Trophoblast cell (in vitro differentiated cells and primary cell): ENCODE measurements around the gene EPM2AIP1.
A peak's percentile ranks its signal among the peaks of the same experiment; 100 is the strongest.

Source experiments
- DNase-seq, 2 donors: peaks; one replicate each; pipeline ENCODE4 v3.0.0-alpha.2; 2016
- H2AFZ ChIP-seq: 2 replicates; pipeline ENCODE4 v1.6.1; 2013; ENCODE audit warnings: low read length, moderate library complexity, mild to moderate bottlenecking; ENCODE audit not compliant: insufficient read depth, poor library complexity
- H2AK5ac ChIP-seq: 2 replicates; pipeline ENCODE4 v1.6.1; 2013; ENCODE audit warnings: mild to moderate bottlenecking, low read length
- H2BK120ac ChIP-seq: 2 replicates; pipeline ENCODE4 v1.6.1; 2013; ENCODE audit warnings: low read length, mild to moderate bottlenecking, moderate library complexity; ENCODE audit not compliant: insufficient read depth, poor library complexity
- H2BK12ac ChIP-seq: 2 replicates; pipeline ENCODE4 v1.6.1; 2013; ENCODE audit warnings: mild to moderate bottlenecking, low read length, moderate library complexity
- H2BK5ac ChIP-seq: 2 replicates; pipeline ENCODE4 v1.6.1; 2013; ENCODE audit warnings: low read length, low read depth, moderate library complexity, mild to moderate bottlenecking; ENCODE audit not compliant: poor library complexity
- H3K14ac ChIP-seq: 2 replicates; pipeline ENCODE4 v1.6.1; 2013; ENCODE audit warnings: mild to moderate bottlenecking, low read length
- H3K18ac ChIP-seq: 2 replicates; pipeline ENCODE4 v1.6.1; 2013; ENCODE audit warnings: mild to moderate bottlenecking, low read length
- H3K23ac ChIP-seq: 2 replicates; pipeline ENCODE4 v1.6.1; 2013; ENCODE audit warnings: low read length
- H3K27ac ChIP-seq: 2 replicates; pipeline ENCODE4 v1.5.1; 2013; ENCODE audit warnings: low read depth, mild to moderate bottlenecking, inconsistent platforms, low read length, moderate library complexity
- H3K27me3 ChIP-seq: 2 replicates; pipeline ENCODE4 v1.6.1; 2013; ENCODE audit warnings: inconsistent platforms, mild to moderate bottlenecking, low read length, moderate library complexity; ENCODE audit not compliant: insufficient read depth
- H3K36me3 ChIP-seq, 2 experiments: 1 replicate in 1 of 2; 2 replicates in 1 of 2; pipeline ENCODE4 v1.6.1; 2013; ENCODE audit warnings: low read length in 2 of 2, mild to moderate bottlenecking in 2 of 2, moderate library complexity in 1 of 2; ENCODE audit not compliant: insufficient read depth in 2 of 2, control insufficient read depth in 1 of 2
- H3K4ac ChIP-seq: 2 replicates; pipeline ENCODE4 v1.6.1; 2013; ENCODE audit warnings: low read depth, mild to moderate bottlenecking, low read length, moderate library complexity
- H3K4me1 ChIP-seq, 2 experiments: 1 replicate in 1 of 2; 2 replicates in 1 of 2; pipeline ENCODE4 v1.6.1; 2013; ENCODE audit warnings: low read length in 2 of 2, mild to moderate bottlenecking in 2 of 2, moderate library complexity in 1 of 2; ENCODE audit not compliant: insufficient read depth in 2 of 2, control insufficient read depth in 1 of 2
- H3K4me2 ChIP-seq: 2 replicates; pipeline ENCODE4 v1.6.1; 2013; ENCODE audit warnings: inconsistent platforms, mild to moderate bottlenecking, low read length, moderate library complexity
- H3K4me3 ChIP-seq: 2 replicates; pipeline ENCODE4 v1.5.1; 2013; ENCODE audit warnings: mild to moderate bottlenecking, low read depth, low read length, inconsistent platforms
- H3K79me1 ChIP-seq: one replicate; pipeline ENCODE4 v1.6.1; 2013; ENCODE audit warnings: low read length
- H3K79me2 ChIP-seq: 2 replicates; pipeline ENCODE4 v1.6.1; 2013; ENCODE audit warnings: low read length, mild to moderate bottlenecking; ENCODE audit not compliant: control insufficient read depth, insufficient read depth, poor library complexity
- H3K9ac ChIP-seq: 2 replicates; pipeline ENCODE4 v1.6.1; 2013; ENCODE audit warnings: mild to moderate bottlenecking, low read length
- H3K9me3 ChIP-seq: 2 replicates; pipeline ENCODE4 v1.6.1; 2013; ENCODE audit warnings: low read depth, mild to moderate bottlenecking, control low read depth, inconsistent platforms, low read length; ENCODE audit not compliant: insufficient read depth
- H4K12ac ChIP-seq: 2 replicates; pipeline ENCODE4 v1.6.1; 2013; ENCODE audit warnings: low read depth, mild to moderate bottlenecking, low read length, moderate library complexity
- H4K8ac ChIP-seq: 2 replicates; pipeline ENCODE4 v1.6.1; 2013; ENCODE audit warnings: low read depth, mild to moderate bottlenecking, low read length, moderate library complexity
- H4K91ac ChIP-seq: one replicate; pipeline ENCODE4 v1.6.1; 2013; ENCODE audit warnings: low read depth, mild to moderate bottlenecking, low read length, moderate library complexity
- WGBS: extraction: QIAGEN DNeasy Blood & Tissue Kit; methylation state at CpG from one replicate; pipeline ENCODE4 v1.1.7; 2013; ENCODE audit warnings: missing lambda C conversion rate; ENCODE audit not compliant: insufficient read length, insufficient coverage; ENCODE audit errors: extremely low coverage; 5-methylcytosine and 5-hydroxymethylcytosine counted together

EPM2AIP1 gene

DNA sequence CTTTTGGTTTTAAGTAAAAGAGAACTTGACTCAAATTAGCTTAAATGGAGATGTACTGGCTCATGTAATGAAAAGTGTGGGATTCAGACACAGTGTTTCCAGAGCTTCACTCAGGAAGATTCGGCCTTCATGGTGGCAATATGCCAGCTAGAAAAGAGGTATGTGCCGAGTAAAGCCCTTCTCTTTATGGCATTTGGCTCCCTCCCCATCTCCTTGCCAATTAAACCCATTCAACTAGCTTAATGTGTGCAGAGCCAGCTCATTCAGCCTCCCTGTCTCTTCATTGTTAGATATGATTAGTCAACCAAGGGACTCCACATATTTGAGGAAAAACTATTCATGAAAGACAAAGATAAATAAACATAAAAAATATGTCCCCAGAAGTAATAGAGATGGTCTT, 33.1 kb downstream of the EPM2AIP1 start:
- H3K4me1 ChIP-seq, result no peaks in the 10 kb centered on the region
- no peak overlapping the region for H4K12ac ChIP-seq
- WGBS, result no CpG with 5 or more reads among the region's 2 CpGs
- H2BK5ac ChIP-seq, result no peak overlapping the region
- no peaks in the 10 kb centered on the region for H3K27me3 ChIP-seq
- H2BK120ac ChIP-seq, result no peak overlapping the region
- no peak for DNase-seq
- H2AK5ac ChIP-seq, result no peak overlapping the region
- no peaks in the 10 kb centered on the region for H3K9me3 ChIP-seq
- H3K36me3 ChIP-seq, result no peaks in the 10 kb centered on the region
- H2BK12ac ChIP-seq, result no peak overlapping the region
- H3K14ac ChIP-seq, result no peak overlapping the region
- no peak overlapping the region for H4K91ac ChIP-seq
- H3K4ac ChIP-seq, result no peak overlapping the region
- H3K4me3 ChIP-seq, result no peak overlapping the region
- no peak overlapping the region for H3K9ac ChIP-seq
- no peak overlapping the region for H3K27ac ChIP-seq
- H3K18ac ChIP-seq, result no peak overlapping the region
- H3K4me2 ChIP-seq, result no peak overlapping the region
- H4K8ac ChIP-seq, result no peak overlapping the region
- H2AFZ ChIP-seq, result no peak overlapping the region
- H3K79me2 ChIP-seq, result no peaks in the 10 kb centered on the region
- no peaks in the 10 kb centered on the region for H3K79me1 ChIP-seq
- no peak overlapping the region for H3K23ac ChIP-seq

DNA sequence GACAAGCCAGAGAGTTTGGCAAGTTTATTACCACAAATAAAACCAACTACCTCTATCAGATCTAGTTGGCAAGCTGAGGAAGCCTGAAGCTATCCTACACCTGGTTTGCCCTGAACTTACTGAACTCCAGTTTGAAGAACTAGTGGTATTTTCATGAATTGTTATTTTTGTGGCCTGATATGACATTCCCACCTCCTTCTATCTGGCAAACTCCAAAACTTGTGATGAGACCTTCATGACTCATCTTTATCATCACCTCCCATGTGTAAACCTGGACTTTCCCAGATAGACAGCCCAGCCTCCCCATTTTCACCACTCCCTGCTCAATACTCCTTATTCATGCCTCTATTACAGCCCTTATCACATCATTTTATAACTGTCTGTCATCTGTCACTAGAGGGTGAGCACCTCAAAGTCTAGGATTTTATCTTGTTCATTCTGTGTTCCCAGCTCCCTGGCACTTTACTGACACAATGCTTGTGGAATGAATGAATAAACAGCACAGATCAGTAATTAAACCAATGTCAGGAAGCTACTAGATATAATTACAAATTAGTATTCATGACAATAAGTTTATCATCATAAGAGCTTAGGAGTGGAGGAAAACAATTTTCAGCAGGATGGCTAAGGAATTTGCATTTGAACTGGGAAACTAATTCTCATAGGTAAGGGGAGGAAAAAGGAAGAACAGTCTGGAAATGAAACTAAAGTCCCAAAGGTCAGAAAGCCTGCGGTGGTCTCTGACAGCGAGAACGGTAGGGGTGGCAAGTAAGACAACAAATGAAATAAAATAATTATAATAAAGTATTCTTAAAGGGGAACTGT, 34.9 kb downstream of the EPM2AIP1 start:
- Histone ChIP-seq H3K23ac (no peak overlapping the region), H4K91ac (no peak overlapping the region), H3K4me1 (no peaks in the 10 kb centered on the region), H3K18ac (no peak overlapping the region), H3K36me3 (no peaks in the 10 kb centered on the region), H2BK12ac (no peak overlapping the region), H3K27me3 (no peaks in the 10 kb centered on the region), H4K8ac (no peak overlapping the region), H4K12ac (no peak overlapping the region), H3K14ac (no peak overlapping the region), H3K4me3 (no peak overlapping the region), H3K27ac (no peak overlapping the region), H3K9me3 (no peaks in the 10 kb centered on the region), H2BK120ac (no peak overlapping the region), H3K79me1 (no peaks in the 10 kb centered on the region), H2AFZ (no peak overlapping the region), H3K4me2 (no peak overlapping the region), H2AK5ac (no peak overlapping the region), H2BK5ac (no peak overlapping the region), H3K9ac (no peak overlapping the region), H3K79me2 (no peaks in the 10 kb centered on the region), H3K4ac (no peak overlapping the region)
- peak; percentile 12 to 37 for DNase-seq
- no CpG with 5 or more reads among the region's 3 CpGs for whole genome bisulfite sequencing

GRCh38 chr3:36957063-36957462, 35.9 kb downstream of the EPM2AIP1 start:
- Histone ChIP-seq H3K14ac (no peak overlapping the region), H4K91ac (no peak overlapping the region), H2BK12ac (no peak overlapping the region), H2AFZ (no peak overlapping the region), H3K4me3 (no peak overlapping the region), H3K27me3 (no peaks in the 10 kb centered on the region), H3K9ac (no peak overlapping the region), H3K79me1 (no peaks in the 10 kb centered on the region), H4K8ac (no peak overlapping the region), H3K27ac (no peak overlapping the region), H4K12ac (no peak overlapping the region), H2AK5ac (no peak overlapping the region), H3K4ac (no peak overlapping the region), H3K4me2 (no peak overlapping the region), H3K9me3 (no peaks in the 10 kb centered on the region), H2BK120ac (no peak overlapping the region), H3K79me2 (no peaks in the 10 kb centered on the region), H3K36me3 (no peaks in the 10 kb centered on the region), H3K4me1 (no peaks in the 10 kb centered on the region), H3K18ac (no peak overlapping the region), H3K23ac (no peak overlapping the region), H2BK5ac (no peak overlapping the region)
- WGBS, result no CpG with 5 or more reads among the region's 1 CpG
- no peak for DNase-seq

GRCh38 chr3:36956155-36956554, 36.8 kb downstream of the EPM2AIP1 start:
- Histone ChIP-seq H3K9ac (no peak overlapping the region), H3K27me3 (no peaks in the 10 kb centered on the region), H3K9me3 (no peaks in the 10 kb centered on the region), H3K4me3 (no peak overlapping the region), H3K18ac (no peak overlapping the region), H3K4ac (no peak overlapping the region), H3K4me2 (no peak overlapping the region), H2BK120ac (no peak overlapping the region), H3K79me2 (no peaks in the 10 kb centered on the region), H3K27ac (no peak overlapping the region), H2BK12ac (no peak overlapping the region), H3K14ac (no peak overlapping the region), H3K36me3 (no peaks in the 10 kb centered on the region), H4K12ac (no peak overlapping the region), H3K79me1 (no peaks in the 10 kb centered on the region), H4K91ac (no peak overlapping the region), H3K23ac (no peak overlapping the region), H3K4me1 (no peaks in the 10 kb centered on the region), H2AFZ (no peak overlapping the region), H2BK5ac (no peak overlapping the region), H2AK5ac (no peak overlapping the region), H4K8ac (no peak overlapping the region)
- no CpG with 5 or more reads among the region's 3 CpGs for WGBS
- no peak for DNase-seq
